Peyer's patch (tissue), 4 donors: ENCODE measurements around the gene ATP9A.

ENCODE experiments used
- CTCF ChIP-seq, 6 experiments: fragments of 450-650 bp in 4 of 6; fragments of 200-600 bp in 2 of 6; sonication (generic) in 1 of 6; IDR thresholded peaks; one replicate each; pipeline ENCODE4 v1.5.1; 2017 to 2019; ENCODE audit warnings: antibody characterized with exemption in 6 of 6, mild to moderate bottlenecking in 3 of 6, moderate library complexity in 1 of 6
- POLR2A ChIP-seq, 2 donors: fragments of 450-650 bp; IDR thresholded peaks; one replicate each; pipeline ENCODE4 v1.5.1; 2017; ENCODE audit warnings: antibody characterized with exemption in 2 of 2, mild to moderate bottlenecking in 2 of 2, moderate library complexity in 2 of 2

GRCh38 chr20:51812861-51813260 lies 44.7 kb upstream of the ATP9A start:
- no peak for TF ChIP-seq CTCF (IDR thresholded peaks at IDR 0.05)
- no peak for TF ChIP-seq POLR2A (IDR thresholded peaks at IDR 0.05)
